HepG2 (cell line): ENCODE data around the gene CNPPD1. TPM values are rescaled to one million over a fixed set of nuclear protein-coding genes. Genes with fewer than 3 reads are reported as not detected.

Experiments used
- ADNP ChIP-seq: sonication (generic); formaldehyde crosslinking; IDR thresholded peaks from 2 replicates; pipeline ENCODE4 v1.4.0; 2020; ENCODE audit warnings: missing genetic modification reagents
- ARID3A ChIP-seq: IDR thresholded peaks from 2 replicates; pipeline ENCODE4 v1.6.1; 2012; ENCODE audit warnings: low read depth, low read length, improper control_type of control experiment
- ARNT ChIP-seq: fragments of 450-650 bp; IDR thresholded peaks from 2 replicates; pipeline ENCODE4 v1.6.1; 2017
- BCL6 ChIP-seq: IDR thresholded peaks from 2 replicates; pipeline ENCODE4 v1.6.1; 2016; ENCODE audit warnings: missing genetic modification reagents, missing compliant biosample characterization
- CREB3 ChIP-seq: sonication (generic); formaldehyde crosslinking; IDR thresholded peaks from 2 replicates; pipeline ENCODE4 v1.5.0; 2020; ENCODE audit warnings: missing genetic modification reagents
- CSRNP1 ChIP-seq: sonication (generic); formaldehyde crosslinking; IDR thresholded peaks from 2 replicates; pipeline ENCODE4 v1.8.1; 2023; ENCODE audit warnings: mild to moderate bottlenecking, missing genetic modification reagents
- FOXJ3 ChIP-seq: sonication (generic); formaldehyde crosslinking; IDR thresholded peaks from 2 replicates; pipeline ENCODE4 v1.4.0; 2020; ENCODE audit warnings: missing genetic modification reagents, mild to moderate bottlenecking, borderline replicate concordance
- GRHL1 ChIP-seq: sonication (generic); formaldehyde crosslinking; conservative IDR thresholded peaks from 2 replicates; pipeline ENCODE4 v1.8.0; 2022; ENCODE audit warnings: missing genetic modification reagents
- KDM4B ChIP-seq: sonication (generic); formaldehyde crosslinking; IDR thresholded peaks from 2 replicates; pipeline ENCODE4 v1.4.0; 2020; ENCODE audit warnings: missing genetic modification reagents
- MATR3 ChIP-seq: sonication (generic); formaldehyde crosslinking; IDR thresholded peaks from 2 replicates; pipeline ENCODE4 v1.4.0; 2020; ENCODE audit warnings: missing genetic modification reagents
- NR2F2 ChIP-seq: IDR thresholded peaks from 2 replicates; pipeline ENCODE4 v1.6.1; 2012; ENCODE audit warnings: low read depth, inconsistent platforms, borderline replicate concordance
- PHB2 ChIP-seq: fragments of 450-650 bp; IDR thresholded peaks from 2 replicates; pipeline ENCODE4 v1.6.1; 2018; ENCODE audit not compliant: partially characterized antibody
- RAD51 ChIP-seq: fragments of 450-650 bp; IDR thresholded peaks from 2 replicates; pipeline ENCODE4 v1.6.1; 2016; ENCODE audit warnings: borderline replicate concordance
- TBX2 ChIP-seq: sonication (generic); formaldehyde crosslinking; IDR thresholded peaks from 2 replicates; pipeline ENCODE4 v1.5.0; 2020; ENCODE audit warnings: missing genetic modification reagents, mild to moderate bottlenecking, borderline replicate concordance
- TCF7 ChIP-seq: sonication (generic); IDR thresholded peaks from 2 replicates; pipeline ENCODE4 v1.6.1; 2016; ENCODE audit warnings: antibody characterized with exemption, low read depth
- ZFP1 ChIP-seq: IDR thresholded peaks from 2 replicates; pipeline ENCODE4 v1.6.1; 2016
- ZMAT3 ChIP-seq: sonication (generic); formaldehyde crosslinking; conservative IDR thresholded peaks from 2 replicates; pipeline ENCODE4 v1.7.0; 2021; ENCODE audit warnings: missing genetic modification reagents
- ZNF18 ChIP-seq: sonication (generic); formaldehyde crosslinking; IDR thresholded peaks from 2 replicates; pipeline ENCODE4 v1.8.0; 2022; ENCODE audit warnings: mild to moderate bottlenecking, missing genetic modification reagents; ENCODE audit not compliant: insufficient replicate concordance
- ZNF331 ChIP-seq: sonication (generic); formaldehyde crosslinking; IDR thresholded peaks from 2 replicates; pipeline ENCODE4 v1.4.0; 2020; ENCODE audit warnings: missing genetic modification reagents
- ZNF33A ChIP-seq: sonication (generic); formaldehyde crosslinking; IDR thresholded peaks from 2 replicates; pipeline ENCODE4 v1.5.1; 2020; ENCODE audit warnings: missing genetic modification reagents, mild to moderate bottlenecking, moderate library complexity, borderline replicate concordance
- ZNF556 ChIP-seq: sonication (generic); formaldehyde crosslinking; IDR thresholded peaks from 2 replicates; pipeline ENCODE4 v1.4.0; 2020; ENCODE audit warnings: mild to moderate bottlenecking, missing genetic modification reagents, borderline replicate concordance
- ZNF614 ChIP-seq: IDR thresholded peaks from 2 replicates; pipeline ENCODE4 v1.6.1; 2018; ENCODE audit warnings: missing biosample characterization, missing genetic modification reagents, inconsistent platforms, borderline replicate concordance
- ZSCAN31 ChIP-seq: sonication (generic); formaldehyde crosslinking; IDR thresholded peaks from 2 replicates; pipeline ENCODE4 v1.5.0; 2020; ENCODE audit warnings: low read depth, mild to moderate bottlenecking, missing genetic modification reagents
- polyA plus RNA-seq, 8 experiments: library from polyadenylated mRNA; depleted of rRNA in 3 of 8; stranded (reverse) in 7 of 8; unstranded in 1 of 8; fragments of >200 nt; fragmentation: Illumina TruSeq in 4 of 8; extraction: Trizol in 4 of 8; gene quantifications; 2 replicates each; pipeline versions ENCODE4 v1.2.1 to v1.2.3, GENCODE V29; 2011 to 2016; ENCODE audit warnings: low read depth in 4 of 8, missing spikeins in 1 of 8, mixed read lengths in 1 of 8; ENCODE audit not compliant: insufficient read depth in 1 of 8
- total RNA-seq, 5 experiments: library from RNA; depleted of rRNA; stranded (reverse); fragments of >200 nt; fragmentation: Illumina TruSeq; extraction: Trizol; gene quantifications; 2 replicates each; pipeline ENCODE4 v1.2.3, GENCODE V29; 2016; ENCODE audit warnings: low read depth in 1 of 5

CNPPD1 gene
- total and polyA plus RNA-seq, 2 of the 13 experiments (the other 11 are each of a cell fraction or from before 2014, with no cell fraction given): 35.5 to 49.4 TPM

- TF ChIP-seq GRHL1 (CRISPR knock-in tag): no peak
- TF ChIP-seq KDM4B (CRISPR knock-in tag): no peak; the same call in none of the 2 replicates
- no peak for TF ChIP-seq ARNT
- no peak for TF ChIP-seq PHB2
- peak; percentile 87 for TF ChIP-seq TBX2 (CRISPR knock-in tag)
- no peak for TF ChIP-seq ZNF18 (CRISPR knock-in tag)
- TF ChIP-seq CSRNP1 (CRISPR knock-in tag): peak; percentile 98
- peak; percentile 90 for TF ChIP-seq ZSCAN31 (CRISPR knock-in tag)
- peak; percentile 41; the same call in 1 of the 2 replicates for TF ChIP-seq ZNF556 (CRISPR knock-in tag)
- peak; percentile 91; the same call in 1 of the 2 replicates for TF ChIP-seq ZMAT3 (CRISPR knock-in tag)
- TF ChIP-seq RAD51: no peak
- no peak for TF ChIP-seq ZFP1 (CRISPR knock-in tag)
- TF ChIP-seq ZNF614 (CRISPR knock-in tag): peak; percentile 20; the same call in 1 of the 2 replicates
- TF ChIP-seq NR2F2: peak; percentile 3; the same call in 1 of the 2 replicates
- TF ChIP-seq CREB3 (CRISPR knock-in tag): peak; percentile 93
- no peak for TF ChIP-seq MATR3 (CRISPR knock-in tag)
- TF ChIP-seq ARID3A: no peak
- TF ChIP-seq ADNP (CRISPR knock-in tag): no peak
- peak; percentile 59 for TF ChIP-seq BCL6 (CRISPR knock-in tag)
- TF ChIP-seq FOXJ3 (CRISPR knock-in tag): 0 out of 2 replicates have a peak, but pooled peaks have one; percentile 13
- TF ChIP-seq ZNF33A (CRISPR knock-in tag): peak; percentile 97
- peak; percentile 62; the same call in 1 of the 2 replicates for TF ChIP-seq ZNF331 (CRISPR knock-in tag)
- TF ChIP-seq TCF7: no peak
These were observed 16.3 kb downstream of the CNPPD1 start, which contains the start of gene NHEJ1 (continued) for GRCh38 chr2:219160186-219161017.
